Nephron progenitor cell (in vitro differentiated cells): Measurements from ENCODE around the gene AP3D1.
A peak's percentile ranks its signal among the peaks of the same experiment; 100 is the strongest.

Source experiments
- DNase-seq: peaks from one replicate; pipeline ENCODE4 v3.0.0; 2021
- H3K27ac Mint-ChIP-seq: 2 replicates; pipeline ENCODE4 v1.8.0; 2021; ENCODE audit warnings: mild to moderate bottlenecking, moderate library complexity, mixed read lengths
- H3K27me3 Mint-ChIP-seq: 2 replicates; pipeline ENCODE4 v1.8.0; 2021; ENCODE audit warnings: mild to moderate bottlenecking, low read depth, mixed read lengths; ENCODE audit not compliant: poor library complexity
- H3K36me3 Mint-ChIP-seq: 2 replicates; pipeline ENCODE4 v1.8.0; 2021; ENCODE audit warnings: low read depth, mixed read lengths
- H3K4me1 Mint-ChIP-seq: 2 replicates; pipeline ENCODE4 v1.8.0; 2021; ENCODE audit warnings: mixed read lengths
- H3K4me3 Mint-ChIP-seq: 2 replicates; pipeline ENCODE4 v1.8.0; 2021; ENCODE audit warnings: mild to moderate bottlenecking, moderate library complexity, mixed read lengths
- H3K9me3 Mint-ChIP-seq: 2 replicates; pipeline ENCODE4 v1.8.0; 2021; ENCODE audit warnings: mild to moderate bottlenecking, moderate library complexity, mixed read lengths
- CTCF ChIP-seq: fragments of 200-600 bp; sonication (generic); IDR thresholded peaks from 2 replicates; pipeline ENCODE4 v1.5.0; 2021; ENCODE audit warnings: antibody characterized with exemption

AP3D1 gene

DNA sequence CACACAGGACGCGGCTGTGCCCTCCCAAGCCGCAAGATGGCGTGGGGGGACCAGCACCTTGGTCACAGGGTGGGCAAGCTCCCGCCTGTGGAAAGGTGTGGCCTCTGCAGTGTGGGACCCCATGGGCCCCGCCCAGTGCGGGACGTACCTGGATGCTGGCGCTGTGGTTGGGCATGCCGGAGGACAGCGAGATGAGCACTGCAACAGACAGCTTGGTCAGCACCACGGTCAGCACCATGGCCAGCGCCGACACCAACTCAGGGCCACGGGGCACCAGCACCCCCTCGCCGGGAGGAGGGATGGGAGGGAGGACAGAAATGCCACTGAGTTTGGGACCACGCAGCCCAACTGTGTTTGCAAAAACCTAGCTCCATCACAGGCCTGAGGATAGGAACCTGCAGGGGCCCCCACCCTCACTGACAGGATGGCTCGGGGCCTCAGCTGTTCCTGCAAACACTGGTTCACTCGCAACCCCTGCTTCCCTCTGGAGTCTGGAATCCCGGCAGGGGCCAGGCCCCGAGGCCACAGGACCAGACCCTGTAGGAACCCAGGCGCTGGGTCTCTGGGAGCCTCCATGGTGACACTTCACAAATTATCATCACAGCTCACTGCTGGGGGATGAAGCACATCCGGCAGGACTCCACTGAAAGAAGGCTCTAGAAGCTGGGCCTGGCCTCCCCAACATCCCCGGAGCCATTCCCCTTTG, 27.5 kb downstream of the AP3D1 start:
- peaks cover 9% of the 10 kb centered on the region for H3K36me3 Mint-ChIP-seq
- H3K4me1 Mint-ChIP-seq = no peaks in the 10 kb centered on the region
- no peaks in the 10 kb centered on the region for H3K9me3 Mint-ChIP-seq
- TF ChIP-seq CTCF = no peak
- no peaks in the 10 kb centered on the region for H3K27me3 Mint-ChIP-seq
- H3K27ac Mint-ChIP-seq = no peak overlapping the region
- DNase-seq = peak; percentile 82
- H3K4me3 Mint-ChIP-seq = no peak overlapping the region

DNA sequence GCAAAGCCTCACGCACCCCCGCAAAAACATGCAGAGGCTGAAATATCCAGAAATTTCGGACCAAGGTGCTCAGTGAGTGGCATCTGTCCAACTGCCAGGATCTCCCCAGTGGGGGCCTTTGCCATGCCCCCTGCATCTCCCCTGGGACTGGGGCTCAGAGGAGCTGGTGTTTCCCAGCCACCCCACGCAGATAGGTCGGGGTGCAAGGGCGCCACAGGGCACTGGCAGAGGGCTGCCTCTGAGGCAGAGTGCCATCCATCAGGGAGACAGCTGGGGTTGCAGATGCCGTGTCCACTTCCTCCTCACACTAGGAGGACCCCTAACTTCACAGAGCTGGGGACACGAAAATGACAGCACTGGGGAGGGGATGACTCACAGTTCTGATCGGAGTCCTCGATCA, 28.4 kb downstream of the AP3D1 start:
- no peak for TF ChIP-seq CTCF
- no peak overlapping the region for H3K4me3 Mint-ChIP-seq
- no peaks in the 10 kb centered on the region for H3K27me3 Mint-ChIP-seq
- no peak overlapping the region for H3K27ac Mint-ChIP-seq
- peaks cover 16% of the 10 kb centered on the region for H3K36me3 Mint-ChIP-seq
- DNase-seq = no peak
- H3K4me1 Mint-ChIP-seq = no peaks in the 10 kb centered on the region
- H3K9me3 Mint-ChIP-seq = no peaks in the 10 kb centered on the region

DNA sequence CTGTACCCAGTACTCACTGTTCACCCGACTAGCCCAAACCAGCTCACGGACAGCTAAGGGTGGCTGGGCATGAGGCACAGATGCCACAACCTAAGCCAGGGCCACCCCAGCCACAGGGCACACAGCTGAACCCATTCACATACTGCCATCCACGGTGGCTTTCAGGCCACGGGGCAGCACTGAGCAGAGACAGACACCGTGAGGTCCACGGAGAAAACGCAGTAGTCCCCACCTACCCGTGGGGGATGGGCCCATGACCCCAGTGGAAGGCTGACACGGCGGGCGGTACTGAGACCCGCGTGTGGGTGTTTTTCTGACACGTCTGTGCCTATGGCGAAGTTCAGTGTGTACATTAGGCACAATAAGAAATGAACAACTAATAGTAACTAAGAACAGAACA, 29.1 kb downstream of the AP3D1 start:
- Mint-ChIP-seq H3K4me1 (no peaks in the 10 kb centered on the region), H3K36me3 (peaks cover 17% of the 10 kb centered on the region), H3K27me3 (no peaks in the 10 kb centered on the region), H3K27ac (no peak overlapping the region), H3K9me3 (no peaks in the 10 kb centered on the region), H3K4me3 (no peak overlapping the region)
- DNase-seq = no peak
- no peak for TF ChIP-seq CTCF

- Mint-ChIP-seq H3K27me3 (no peaks in the 10 kb centered on the region), H3K27ac (no peak overlapping the region), H3K36me3 (peaks cover 17% of the 10 kb centered on the region), H3K4me3 (no peak overlapping the region), H3K4me1 (no peaks in the 10 kb centered on the region), H3K9me3 (no peaks in the 10 kb centered on the region)
- TF ChIP-seq CTCF = no peak
- DNase-seq = no peak
These were observed 29.8 kb downstream of the AP3D1 start for GRCh38 chr19:2121416-2122051.

GRCh38 chr19:2120821-2121220, 30.5 kb downstream of the AP3D1 start:
- Mint-ChIP-seq H3K9me3 (no peaks in the 10 kb centered on the region), H3K36me3 (peaks cover 16% of the 10 kb centered on the region), H3K27ac (no peak overlapping the region), H3K4me1 (no peaks in the 10 kb centered on the region), H3K27me3 (no peaks in the 10 kb centered on the region), H3K4me3 (no peak overlapping the region)
- no peak for DNase-seq
- no peak for TF ChIP-seq CTCF
